T-cell (primary cell): ENCODE measurements around the gene PTK6. TPM values are rescaled to one million over a fixed set of nuclear protein-coding genes. Genes with fewer than 3 reads are reported as not detected.

ENCODE experiments used
- ATAC-seq, 4 experiments: fragments of 200-7000 bp in 3 of 4; fragments of 150-1000 bp in 1 of 4; cut with Tn5 transposase; replicated peaks in 1 of 4; 1 replicate in 3 of 4; 2 replicates in 1 of 4; pipeline ENCODE4 v1.10.0; 2021; ENCODE audit warnings: moderate library complexity in 3 of 4, mild to moderate bottlenecking in 2 of 4, moderate number of reproducible peaks in 1 of 4
- CTCF ChIA-PET, 2 donors: fragments of 300-600 bp; sonication (Branson Sonifier 250); formaldehyde crosslinking; loops; one replicate each; lab custom pipeline; 2022; ENCODE audit warnings: antibody characterized with exemption in 2 of 2; lab: Charles Lee
- POLR2A ChIA-PET, 2 donors: fragments of 300-600 bp; sonication (Branson Sonifier 250); formaldehyde crosslinking; loops; one replicate each; lab custom pipeline; 2022; ENCODE audit warnings: antibody characterized with exemption in 2 of 2; lab: Charles Lee
- DNase-seq, 35 experiments: peaks; one replicate each; pipeline versions ENCODE4 v3.0.0 to v3.0.0-alpha.2; 2013 to 2023
- H3K27ac ChIP-seq: one replicate; pipeline ENCODE4 v1.5.1; 2013; ENCODE audit warnings: low read length
- H3K27me3 ChIP-seq, 2 experiments: replicated peaks in 1 of 2; 1 replicate in 1 of 2; 2 replicates in 1 of 2; pipeline versions ENCODE4 v1.6.1 to v1.7.0; 2013; ENCODE audit warnings: low read length in 1 of 2, mixed read lengths in 1 of 2; ENCODE audit not compliant: control insufficient read depth in 2 of 2, insufficient read depth in 2 of 2; ENCODE audit errors: extremely low read depth in 1 of 2
- H3K36me3 ChIP-seq, 2 donors: 1 replicate in 1 of 2; 2 replicates in 1 of 2; pipeline versions ENCODE4 v1.6.1 to v1.7.0; 2013; ENCODE audit warnings: low read length in 1 of 2; ENCODE audit not compliant: control insufficient read depth in 2 of 2, insufficient read depth in 1 of 2; ENCODE audit errors: extremely low read depth in 1 of 2
- H3K4me1 ChIP-seq, 2 experiments: 1 replicate in 1 of 2; 2 replicates in 1 of 2; pipeline versions ENCODE4 v1.6.1 to v1.7.0; 2013; ENCODE audit warnings: low read length in 2 of 2, mixed read lengths in 1 of 2; ENCODE audit not compliant: insufficient read depth in 2 of 2, control insufficient read depth in 1 of 2; ENCODE audit errors: extremely low read depth in 1 of 2
- H3K4me3 ChIP-seq, 2 donors: 1 replicate in 1 of 2; 2 replicates in 1 of 2; pipeline versions ENCODE4 v1.5.1 to v1.7.0; 2013; ENCODE audit warnings: mild to moderate bottlenecking in 2 of 2, low read length in 1 of 2, moderate library complexity in 1 of 2; ENCODE audit not compliant: control insufficient read depth in 1 of 2; ENCODE audit errors: extremely low read depth in 1 of 2
- H3K9me3 ChIP-seq: 2 replicates; pipeline ENCODE4 v1.7.0; 2013
- H3K27ac Mint-ChIP-seq, 2 donors: one replicate each; pipeline ENCODE4 v1.8.0; 2020 to 2021; ENCODE audit warnings: mild to moderate bottlenecking in 2 of 2, mixed read lengths in 2 of 2
- H3K27me3 Mint-ChIP-seq, 2 donors: one replicate each; pipeline ENCODE4 v1.8.0; 2021 to 2022; ENCODE audit warnings: mixed read lengths in 2 of 2
- H3K36me3 Mint-ChIP-seq: one replicate; pipeline ENCODE4 v1.8.0; 2021; ENCODE audit warnings: mixed read lengths
- H3K4me1 Mint-ChIP-seq, 3 donors: one replicate each; pipeline ENCODE4 v1.8.0; 2020 to 2022; ENCODE audit warnings: mixed read lengths in 3 of 3, mild to moderate bottlenecking in 1 of 3
- H3K4me3 Mint-ChIP-seq, 3 donors: one replicate each; pipeline ENCODE4 v1.8.0; 2020 to 2022; ENCODE audit warnings: mild to moderate bottlenecking in 3 of 3, mixed read lengths in 3 of 3, moderate library complexity in 3 of 3
- H3K9me3 Mint-ChIP-seq, 3 donors: one replicate each; pipeline ENCODE4 v1.8.0; 2020 to 2022; ENCODE audit warnings: mixed read lengths in 3 of 3
- WGBS: methylation state at CpG from one replicate; pipeline ENCODE4 v1.1.5; 2013; ENCODE audit warnings: missing lambda C conversion rate; ENCODE audit not compliant: insufficient coverage; 5-methylcytosine and 5-hydroxymethylcytosine counted together
- total RNA-seq, 35 experiments: library from RNA in 6 of 35; stranded (reverse) in 6 of 35; fragments of 120-200 nt in 1 of 35; gene quantifications; one replicate each; pipeline versions ENCODE4 v1.2.1 to v1.2.4 and lab custom pipeline; 2013 to 2026

The PTK6 gene
- total RNA-seq, 5 donors from 2014 or later (not counting 1 experiment from before 2014, with no cell fraction given) = 0.15 to 0.47 (median 0.23) TPM

DNA sequence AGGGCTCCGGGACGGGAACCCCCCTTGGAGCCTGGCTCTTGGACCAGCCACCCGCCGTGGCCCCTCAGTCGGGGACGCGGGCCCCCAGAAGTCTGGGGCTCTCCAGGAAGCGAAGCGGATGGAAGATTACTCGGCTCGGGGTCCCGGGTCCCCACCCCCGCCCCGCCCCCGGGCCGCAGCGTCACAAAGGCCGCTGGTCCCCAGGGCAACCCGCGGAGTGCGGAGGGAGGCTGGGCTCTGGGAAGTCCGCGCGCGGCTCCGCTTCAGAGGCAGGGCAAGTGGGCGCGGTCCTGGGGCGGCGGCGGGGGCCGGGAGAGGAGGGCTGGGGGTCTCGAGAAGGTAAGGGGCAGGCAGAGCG is 16.7 kb upstream of the PTK6 start, which contains the start of gene FNDC11:
TSS of gene FNDC11 (plus strand) at position 227 of the 358 bp plus-strand sequence. CDS start 1,505 bp downstream, outside the sequence.
- Mint-ChIP-seq H3K27me3 (peaks cover 0 to 4% of the 10 kb centered on the region in 2 donors), H3K4me3 (peak within 1 kb of the TSS; percentile 65 to 76 (median 72)), H3K27ac (peak within 1 kb of the TSS; percentile 88 to 90), H3K36me3 (peaks cover 3% of the 10 kb centered on the region), H3K9me3 (no peaks in the 10 kb centered on the region), H3K4me1 (peaks cover 12 to 31% (median 18%) of the 10 kb centered on the region in 3 donors)
- Histone ChIP-seq H3K27me3 (peaks cover 0 to 24% of the 10 kb centered on the region in 2 experiments), H3K27ac (peak within 1 kb of the TSS; percentile 86), H3K9me3 (no peaks in the 10 kb centered on the region), H3K4me1 (peaks cover 15 to 32% of the 10 kb centered on the region in 2 experiments), H3K4me3 (peak within 1 kb of the TSS; percentile 54 to 61), H3K36me3 (no peaks in the 10 kb centered on the region)
- ChIA-PET POLR2A (interaction anchor here in 1 of 2 donors (0.6 kb wide), 1 partner anchor 413 kb away, joined by 4 read pairs; no protein-coding TSS in a partner anchor), CTCF (no interaction called here)
- DNase-seq (peak in 9 of 35 experiments; percentile 17 to 52 (median 32)), ATAC-seq (peak in 3 of 4 experiments; percentile 7 to 9 (median 8))
- whole genome bisulfite sequencing = under 1% methylated on average over 34 of the region's 34 CpGs

- peaks cover 12 to 31% (median 18%) of the 10 kb centered on the region in 3 donors for H3K4me1 Mint-ChIP-seq
- peak overlapping the region; percentile 86 for H3K27ac ChIP-seq
- CTCF ChIA-PET = interaction anchor here in 1 of 2 donors (0.9 to 1.0 kb wide), 2 partner anchors 16 to 88 kb away, joined by 3 read pairs; no protein-coding TSS in a partner anchor
- H3K36me3 Mint-ChIP-seq = no peaks in the 10 kb centered on the region
- no peaks in the 10 kb centered on the region for H3K9me3 Mint-ChIP-seq
- no peaks in the 10 kb centered on the region for H3K9me3 ChIP-seq
- POLR2A ChIA-PET = interaction anchor here in 1 of 2 donors (0.6 kb wide), 1 partner anchor 426 kb away, joined by 3 read pairs; the partner anchor contains the start of gene SAMD10
- peak; percentile 73 to 84 (median 76) for ATAC-seq
- H3K4me3 ChIP-seq = peak overlapping the region; percentile 54 to 61
- H3K27ac Mint-ChIP-seq = peak overlapping the region; percentile 88 to 90
- DNase-seq = peak; percentile 74 to 93 (median 87)
- H3K4me1 ChIP-seq = peaks cover 19 to 37% of the 10 kb centered on the region in 2 experiments
- 1% methylated on average over 24 of the region's 37 CpGs for WGBS
- H3K4me3 Mint-ChIP-seq = peak overlapping the region; percentile 59 to 76 (median 61)
- H3K27me3 Mint-ChIP-seq = peaks cover 0 to 6% of the 10 kb centered on the region in 2 donors
- H3K27me3 ChIP-seq = peaks cover 0 to 29% of the 10 kb centered on the region in 2 experiments
- H3K36me3 ChIP-seq = no peaks in the 10 kb centered on the region
These were observed 16.2 kb upstream of the PTK6 start for GRCh38 chr20:63553251-63553932.

- Histone ChIP-seq H3K27me3 (peaks cover 0 to 36% of the 10 kb centered on the region in 2 experiments), H3K36me3 (no peaks in the 10 kb centered on the region), H3K27ac (peak overlapping the region; percentile 86), H3K4me1 (peaks cover 22 to 37% of the 10 kb centered on the region in 2 experiments), H3K9me3 (no peaks in the 10 kb centered on the region), H3K4me3 (peak overlapping the region; percentile 54 to 61)
- Mint-ChIP-seq H3K4me3 (peak overlapping the region; percentile 59 to 76 (median 61)), H3K27me3 (peaks cover 0 to 6% of the 10 kb centered on the region in 2 donors), H3K36me3 (no peaks in the 10 kb centered on the region), H3K9me3 (no peaks in the 10 kb centered on the region), H3K27ac (peak overlapping the region; percentile 88 to 90), H3K4me1 (peaks cover 12 to 31% (median 18%) of the 10 kb centered on the region in 3 donors)
- ATAC-seq (peak; percentile 49 to 69 (median 64)), DNase-seq (peak; percentile 28 to 79 (median 57))
- CTCF ChIA-PET = interaction anchor here in 1 of 2 donors (0.9 to 1.0 kb wide), 2 partner anchors 15 to 89 kb away, joined by 3 read pairs; no protein-coding TSS in a partner anchor
- 10% methylated on average over 5 of the region's 15 CpGs for WGBS
- POLR2A ChIA-PET = interaction anchor here (0.6 to 0.8 kb wide), 3 partner anchors 21 to 457 kb away, joined by 3 read pairs; partner anchors contain the start of gene SAMD10 (in 1 of the 2)
These were observed 15.5 kb upstream of the PTK6 start for GRCh38 chr20:63552481-63553249.

DNA sequence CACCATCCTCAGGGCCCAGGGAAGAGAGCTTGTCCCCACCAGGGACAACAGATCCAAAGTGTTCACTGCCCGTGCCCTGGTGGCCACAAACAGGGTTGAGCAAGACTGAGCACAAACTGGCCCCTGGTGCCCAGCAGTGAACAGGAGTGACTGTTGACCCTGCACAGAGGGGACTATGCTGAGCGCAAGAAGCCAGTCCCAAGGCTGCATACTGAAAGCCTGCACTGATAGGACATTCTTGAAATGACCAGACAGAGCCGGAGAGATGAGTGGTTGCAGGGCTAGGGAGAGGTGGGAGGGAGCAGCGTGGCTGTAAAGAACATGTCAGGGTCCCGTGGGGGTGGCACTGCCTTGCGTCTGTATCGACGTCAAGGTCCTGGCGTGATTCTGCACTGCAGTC is 13.9 kb upstream of the PTK6 start:
- Mint-ChIP-seq H3K27me3 (peaks cover 0 to 10% of the 10 kb centered on the region in 2 donors), H3K36me3 (no peaks in the 10 kb centered on the region), H3K4me3 (no peak overlapping the region), H3K9me3 (no peaks in the 10 kb centered on the region), H3K27ac (no peak overlapping the region), H3K4me1 (peaks cover 12 to 32% (median 18%) of the 10 kb centered on the region in 3 donors)
- Histone ChIP-seq H3K27ac (no peak overlapping the region), H3K9me3 (no peaks in the 10 kb centered on the region), H3K4me3 (no peak overlapping the region), H3K4me1 (peaks cover 22 to 39% of the 10 kb centered on the region in 2 experiments), H3K27me3 (peaks cover 0 to 46% of the 10 kb centered on the region in 2 experiments), H3K36me3 (no peaks in the 10 kb centered on the region)
- ChIA-PET CTCF (interaction anchor here in 1 of 2 donors (0.7 to 1.0 kb wide), 2 partner anchors 13 to 242 kb away, joined by 3 to 5 read pairs; no protein-coding TSS in a partner anchor), POLR2A (interaction anchor here in 1 of 2 donors (0.6 kb wide), 1 partner anchor 12 kb away, joined by 3 read pairs; no protein-coding TSS in a partner anchor)
- ATAC-seq (no peak), DNase-seq (no peak)
- WGBS = 64% methylated on average over 5 of the region's 9 CpGs

GRCh38 chr20:63549679-63550282 is 12.6 kb upstream of the PTK6 start:
- Histone ChIP-seq H3K4me1 (peaks cover 22 to 42% of the 10 kb centered on the region in 2 experiments), H3K27ac (no peak overlapping the region), H3K9me3 (no peaks in the 10 kb centered on the region), H3K27me3 (peaks cover 0 to 46% of the 10 kb centered on the region in 2 experiments), H3K4me3 (no peak overlapping the region), H3K36me3 (no peaks in the 10 kb centered on the region)
- POLR2A ChIA-PET = no interaction called here
- H3K9me3 Mint-ChIP-seq = no peaks in the 10 kb centered on the region
- H3K4me1 Mint-ChIP-seq = peaks cover 14 to 34% (median 18%) of the 10 kb centered on the region in 3 donors
- H3K27ac Mint-ChIP-seq = no peak overlapping the region
- DNase-seq (no peak), ATAC-seq (no peak)
- no peak overlapping the region for H3K4me3 Mint-ChIP-seq
- peaks cover 0 to 10% of the 10 kb centered on the region in 2 donors for H3K27me3 Mint-ChIP-seq
- 89% methylated on average over 12 of the region's 18 CpGs for WGBS
- CTCF ChIA-PET = no interaction called here
- H3K36me3 Mint-ChIP-seq = no peaks in the 10 kb centered on the region
